ENCODE measurements around the gene WDR18. TPM values are rescaled to one million over a fixed set of nuclear protein-coding genes. Genes with fewer than 3 reads are reported as not detected.

The WDR18 gene
- total and polyA plus RNA-seq, 2 experiments from 2014 or later: 155 to 157 TPM

GRCh38 chr19:941292-942132 is 42.6 kb upstream of the WDR18 start (continued):
- no peak for TF ChIP-seq ZNF462 (CRISPR knock-in tag; IDR thresholded peaks at IDR 0.05)
- TF ChIP-seq, protein P1, sequence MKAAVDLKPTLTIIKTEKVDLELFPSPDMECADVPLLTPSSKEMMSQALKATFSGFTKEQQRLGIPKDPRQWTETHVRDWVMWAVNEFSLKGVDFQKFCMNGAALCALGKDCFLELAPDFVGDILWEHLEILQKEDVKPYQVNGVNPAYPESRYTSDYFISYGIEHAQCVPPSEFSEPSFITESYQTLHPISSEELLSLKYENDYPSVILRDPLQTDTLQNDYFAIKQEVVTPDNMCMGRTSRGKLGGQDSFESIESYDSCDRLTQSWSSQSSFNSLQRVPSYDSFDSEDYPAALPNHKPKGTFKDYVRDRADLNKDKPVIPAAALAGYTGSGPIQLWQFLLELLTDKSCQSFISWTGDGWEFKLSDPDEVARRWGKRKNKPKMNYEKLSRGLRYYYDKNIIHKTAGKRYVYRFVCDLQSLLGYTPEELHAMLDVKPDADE (IDR thresholded peaks at IDR 0.05): no peak
- TF ChIP-seq ZNF114 (CRISPR knock-in tag; IDR thresholded peaks at IDR 0.05): no peak
- TF ChIP-seq POLR2AphosphoS5 (IDR thresholded peaks at IDR 0.05; ENCODE audit: low read depth): no peak
- no peak for TF ChIP-seq NANOG (IDR thresholded peaks at IDR 0.05; ENCODE audit: borderline replicate concordance)
- no peak for TF ChIP-seq ZNF331 (CRISPR knock-in tag; IDR thresholded peaks at IDR 0.05; ENCODE audit: low read depth)
- no peak for TF ChIP-seq JUNB (IDR thresholded peaks at IDR 0.05; ENCODE audit: unreplicated experiment)
- no peak for TF ChIP-seq CREB1 (CRISPR knock-in tag; IDR thresholded peaks at IDR 0.05; ENCODE audit: low read depth)
